HG03575 (cell line): ENCODE measurements around the gene CUL4A.
"Not testable (repeated sequence)": the region's sequence is repeated elsewhere in the genome, so short reads cannot be mapped to it uniquely, and the experiment has no call there.

Experiments
- ATAC-seq: cut with Tn5 transposase; IDR thresholded peaks from one replicate; pipeline ENCODE4 v1.9.1; 2021; ENCODE audit not compliant: unreplicated experiment, insufficient number of reproducible peaks, low FRiP score; ENCODE audit errors: extremely low read depth

The CUL4A gene

GRCh38 chr13:113209336-113209758, at the start of gene CUL4A:
Gene CUL4A, plus strand, starts transcription at chr13:113209613. Its CDS starts 15 bp downstream, at chr13:113209628.
- ATAC-seq = no peak

DNA sequence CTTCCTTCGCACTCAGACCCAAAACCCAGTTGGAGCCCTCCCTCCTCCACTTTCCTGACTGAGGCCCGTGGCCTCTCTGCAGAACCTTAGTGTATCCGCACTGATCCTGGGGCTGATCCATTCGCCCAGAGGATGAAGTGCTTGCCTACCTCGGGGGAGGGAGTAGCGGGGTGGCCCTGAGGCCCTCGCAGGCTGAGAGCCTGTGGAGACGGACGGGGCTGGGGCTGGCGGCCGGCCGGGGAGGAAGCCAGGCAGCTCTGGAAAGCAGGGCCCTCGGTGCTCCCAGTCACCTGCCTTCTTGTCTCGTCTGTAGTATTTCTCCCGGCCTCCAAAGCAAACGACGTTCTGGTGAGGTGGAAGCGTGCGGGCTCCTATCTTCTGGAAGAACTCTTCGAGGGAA, 49.7 kb upstream of the CUL4A start:
- ATAC-seq = no peak

DNA sequence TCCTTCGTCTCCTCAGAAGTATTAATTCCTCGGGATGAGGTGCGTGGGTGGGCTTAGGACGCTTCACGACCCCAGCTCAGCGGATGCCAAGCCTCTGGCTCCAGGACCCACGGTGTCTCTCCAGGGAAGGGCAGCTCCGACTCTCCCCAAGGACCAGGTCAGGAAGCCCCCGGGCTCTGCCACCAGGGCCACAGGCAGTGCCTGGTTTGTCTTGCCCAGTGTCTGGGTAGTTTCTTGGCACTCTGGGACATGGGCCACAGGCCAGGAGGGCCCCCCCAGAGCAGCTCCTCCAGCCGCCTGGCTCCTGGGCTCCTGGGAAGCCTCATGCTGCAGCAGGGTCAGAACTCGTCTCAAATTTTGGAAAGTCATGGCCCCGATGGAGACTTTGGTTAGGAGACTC, 48.4 kb upstream of the CUL4A start:
- ATAC-seq = no peak

GRCh38 chr13:113161433-113161832, 48.0 kb upstream of the CUL4A start:
- ATAC-seq = no peak

- not testable (repeated sequence) for ATAC-seq
These were observed 47.4 kb upstream of the CUL4A start for GRCh38 chr13:113161975-113162374.

DNA sequence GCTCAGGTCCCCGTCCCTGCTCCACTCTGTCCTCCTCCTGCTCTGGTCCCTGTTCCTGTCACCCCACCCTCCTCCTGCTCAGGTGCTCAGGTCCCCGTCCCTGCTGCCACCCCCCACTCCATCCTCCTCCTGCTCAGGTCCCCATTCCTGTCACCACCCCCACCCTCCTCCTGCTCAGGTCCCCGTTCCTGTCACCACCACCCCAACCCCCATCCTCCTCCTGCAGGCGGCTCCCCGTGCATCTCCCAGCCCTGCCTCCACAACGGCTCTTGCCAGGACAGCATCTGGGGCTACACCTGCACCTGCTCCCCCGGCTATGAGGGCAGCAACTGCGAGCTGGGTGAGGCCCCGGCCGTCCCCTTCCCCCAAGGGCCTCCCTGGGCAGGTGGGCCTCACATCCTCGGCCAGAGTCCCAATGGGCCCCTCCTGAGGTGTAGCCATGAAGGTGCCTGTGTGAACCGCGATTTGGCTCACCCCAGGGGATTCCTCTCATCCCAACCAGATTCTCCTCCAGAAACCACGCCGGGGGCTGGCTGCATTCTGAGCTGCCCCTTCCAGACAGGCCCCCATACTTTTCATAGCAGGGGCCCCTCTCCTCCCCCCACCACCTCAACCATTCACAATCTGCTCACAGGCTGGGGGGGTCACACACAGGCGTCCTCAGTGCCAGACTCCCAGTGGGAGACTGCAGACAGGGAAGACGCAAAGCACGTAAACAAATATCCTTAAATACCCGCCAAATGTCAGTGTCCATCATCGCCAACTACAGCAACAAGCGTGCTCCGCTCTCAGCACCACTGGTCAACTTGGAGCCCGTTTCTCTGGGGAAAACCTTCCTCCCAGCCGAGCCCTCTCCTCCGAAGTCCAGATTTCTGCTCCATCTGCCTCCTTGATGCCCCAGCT, 46.4 kb upstream of the CUL4A start:
- no peak for ATAC-seq

DNA sequence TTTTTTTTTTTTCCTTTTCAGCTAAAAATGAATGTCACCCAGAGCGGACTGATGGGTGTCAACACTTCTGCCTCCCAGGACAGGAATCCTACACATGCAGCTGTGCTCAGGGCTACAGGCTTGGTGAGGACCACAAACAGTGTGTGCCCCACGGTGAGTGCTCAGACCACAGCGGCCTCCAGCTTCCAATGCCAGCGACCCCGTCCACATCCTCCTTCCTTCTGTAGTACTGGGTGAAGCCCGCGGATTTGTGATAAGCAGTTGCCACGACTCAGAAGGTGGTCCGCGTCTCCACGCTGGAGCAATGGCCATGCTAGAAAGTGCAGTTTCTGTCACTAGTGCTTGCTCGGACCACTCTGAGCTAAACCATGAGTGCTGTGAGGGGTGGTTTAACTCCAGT, 44.9 kb upstream of the CUL4A start:
- no peak for ATAC-seq

- ATAC-seq = no peak
These were observed 43.1 kb upstream of the CUL4A start for GRCh38 chr13:113166266-113166665.

GRCh38 chr13:113166681-113167080, 42.7 kb upstream of the CUL4A start:
- ATAC-seq = no peak

- ATAC-seq = no peak
These were observed 42.3 kb upstream of the CUL4A start for GRCh38 chr13:113167155-113167554.

- ATAC-seq = no peak
These were observed 41.8 kb upstream of the CUL4A start for GRCh38 chr13:113167575-113167974.

DNA sequence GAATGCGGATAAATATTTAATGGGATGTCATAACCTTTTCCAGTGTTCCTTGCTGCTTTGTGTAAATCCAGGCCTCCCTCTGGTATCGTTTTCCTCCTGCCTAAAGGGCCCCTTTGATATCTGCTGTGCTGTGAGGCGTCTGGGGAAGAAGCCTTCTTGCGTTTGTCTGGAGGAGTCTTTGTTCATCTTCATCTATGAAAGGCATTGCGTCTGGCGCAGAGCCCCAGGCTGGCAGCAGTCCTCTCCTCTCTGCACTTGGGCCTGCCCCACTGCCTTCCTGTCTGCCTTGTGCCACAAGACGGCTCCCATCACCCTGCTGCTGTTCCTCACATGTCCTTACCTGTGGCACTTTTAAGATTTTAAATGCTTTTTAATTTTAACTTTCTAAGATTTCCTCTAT, 41.2 kb upstream of the CUL4A start:
- no peak for ATAC-seq

DNA sequence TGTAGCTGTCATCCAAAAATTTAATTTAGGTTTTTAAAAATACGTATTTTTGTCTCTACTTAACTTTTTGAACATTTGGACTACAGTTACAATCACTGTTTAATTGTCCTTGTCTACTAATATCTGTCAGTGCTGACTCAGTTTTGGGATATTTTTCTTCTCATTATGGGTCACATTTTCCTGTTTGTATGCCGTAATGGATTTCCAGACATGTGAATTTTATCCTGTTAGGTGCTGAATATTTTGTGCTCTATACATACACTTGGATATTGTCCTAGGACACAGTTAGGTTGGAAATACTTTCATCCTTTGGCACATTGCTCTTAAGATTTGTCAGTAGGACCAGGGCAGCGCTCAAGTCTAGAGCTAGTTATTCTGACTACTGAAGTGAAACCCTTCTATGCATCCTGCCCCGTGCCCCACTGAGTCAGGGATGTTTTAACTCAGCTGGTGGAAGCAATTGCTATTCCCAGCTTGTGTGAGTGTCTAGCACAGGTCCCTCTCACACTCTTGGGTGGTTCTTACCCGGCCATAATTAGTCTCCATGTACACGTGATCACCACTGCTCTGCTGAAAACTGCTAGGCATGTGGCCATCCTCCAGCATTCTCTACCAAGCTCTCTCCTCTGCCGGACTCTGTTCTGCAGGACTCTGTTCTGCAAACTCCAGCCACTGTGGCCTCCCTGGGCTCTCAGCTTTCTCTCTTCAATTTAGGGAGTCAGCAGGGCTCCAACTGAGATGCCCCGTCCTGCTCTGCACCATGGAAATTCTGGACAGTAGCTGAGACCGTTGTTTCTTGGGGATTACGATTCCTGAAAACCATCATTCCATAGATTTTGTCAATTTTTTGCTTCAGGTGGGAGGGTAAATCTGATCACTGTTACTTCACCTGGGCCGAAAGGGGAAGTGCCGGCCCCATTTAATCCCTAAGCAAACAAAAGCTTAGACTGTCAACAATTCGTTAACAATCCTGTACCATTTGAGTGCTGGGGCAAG, 39.8 kb upstream of the CUL4A start:
- no peak for ATAC-seq

DNA sequence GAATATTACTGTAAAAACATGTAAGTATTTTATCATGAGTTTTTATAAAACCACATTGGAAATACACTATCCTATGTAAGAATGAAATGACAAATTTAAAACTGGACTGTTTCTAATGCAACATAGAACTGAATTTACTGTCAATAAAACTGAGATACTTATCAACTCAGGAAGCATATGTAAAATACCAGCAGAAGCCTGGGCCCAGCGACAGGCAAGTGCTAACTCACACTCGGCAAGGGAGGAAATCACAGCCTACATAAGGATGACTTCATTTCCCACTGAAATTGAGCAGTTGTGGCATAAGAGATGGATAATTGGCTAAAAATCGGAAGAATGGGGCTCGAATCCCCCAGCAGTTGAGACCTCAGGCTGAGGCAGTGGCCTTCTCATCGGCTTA, 38.9 kb upstream of the CUL4A start:
- no peak for ATAC-seq

DNA sequence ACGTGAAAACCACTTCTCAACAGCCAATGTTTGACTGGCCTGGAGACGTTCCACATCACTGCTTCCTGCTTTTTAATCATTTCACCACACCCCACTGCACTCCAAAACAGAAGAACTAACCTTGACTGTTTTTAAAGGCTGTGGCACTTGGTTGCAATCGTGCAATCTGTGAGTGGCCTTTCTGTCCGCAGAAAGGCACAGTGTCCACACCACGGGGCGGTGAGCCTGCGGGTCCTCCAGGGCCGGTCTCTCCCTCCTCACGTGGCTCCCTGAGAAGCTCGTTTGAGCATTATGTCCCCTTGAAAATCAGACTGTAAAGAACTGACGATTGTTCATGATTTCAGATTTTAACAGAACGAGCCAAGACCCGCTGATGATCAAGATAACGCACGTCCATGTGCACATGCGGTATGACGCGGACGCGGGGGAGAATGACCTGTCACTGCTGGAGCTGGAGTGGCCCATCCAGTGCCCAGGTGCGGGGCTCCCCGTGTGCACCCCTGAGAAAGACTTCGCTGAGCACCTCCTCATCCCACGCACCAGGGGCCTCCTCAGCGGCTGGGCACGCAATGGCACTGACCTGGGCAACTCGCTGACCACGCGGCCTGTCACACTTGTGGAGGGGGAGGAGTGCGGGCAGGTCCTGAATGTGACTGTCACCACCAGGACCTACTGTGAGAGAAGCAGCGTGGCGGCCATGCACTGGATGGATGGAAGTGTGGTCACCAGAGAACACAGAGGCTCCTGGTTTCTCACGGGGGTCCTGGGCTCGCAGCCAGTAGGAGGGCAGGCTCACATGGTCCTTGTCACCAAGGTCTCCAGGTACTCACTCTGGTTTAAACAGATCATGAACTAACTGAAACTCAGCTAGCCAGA, 37.9 kb upstream of the CUL4A start:
- ATAC-seq = no peak

- ATAC-seq = no peak
These were observed 36.9 kb upstream of the CUL4A start for GRCh38 chr13:113172419-113172926.

- ATAC-seq = no peak
These were observed 33.1 kb upstream of the CUL4A start for GRCh38 chr13:113176280-113176679.

DNA sequence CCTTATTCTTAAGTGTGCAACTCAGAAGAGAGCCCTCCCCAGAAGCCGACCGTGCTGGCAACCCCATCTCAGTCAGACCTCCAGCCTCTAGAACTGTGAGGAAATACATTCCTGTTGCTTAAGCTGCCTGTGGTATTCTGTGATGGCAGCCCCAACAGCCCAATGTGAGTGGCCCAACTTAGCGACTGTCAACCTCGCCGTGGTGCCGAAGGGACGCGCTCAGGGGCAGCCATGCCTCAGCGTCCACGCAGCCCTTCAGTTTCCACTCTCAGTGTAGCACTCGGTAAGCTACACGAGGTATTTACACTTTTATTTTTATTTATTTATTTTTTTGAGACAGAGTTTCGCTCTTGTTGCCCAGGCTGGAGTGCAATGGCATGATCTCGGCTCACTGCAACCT, 32.6 kb upstream of the CUL4A start:
- ATAC-seq = no peak
